Neural progenitor cell (in vitro differentiated cells): ENCODE data around the gene STX11.

ENCODE experiments used
- EZH2 ChIP-seq: fragments of 200-600 bp; sonication (generic); IDR thresholded peaks from 2 replicates; pipeline ENCODE4 v1.6.1; 2017; ENCODE audit warnings: antibody characterized with exemption, mild to moderate bottlenecking, moderate library complexity
- TF ChIP-seq, protein P1 (sequence below): fragments of 200-600 bp; sonication (generic); IDR thresholded peaks from 2 replicates; pipeline ENCODE4 v1.5.1; 2017; ENCODE audit warnings: antibody characterized with exemption, mild to moderate bottlenecking

DNA sequence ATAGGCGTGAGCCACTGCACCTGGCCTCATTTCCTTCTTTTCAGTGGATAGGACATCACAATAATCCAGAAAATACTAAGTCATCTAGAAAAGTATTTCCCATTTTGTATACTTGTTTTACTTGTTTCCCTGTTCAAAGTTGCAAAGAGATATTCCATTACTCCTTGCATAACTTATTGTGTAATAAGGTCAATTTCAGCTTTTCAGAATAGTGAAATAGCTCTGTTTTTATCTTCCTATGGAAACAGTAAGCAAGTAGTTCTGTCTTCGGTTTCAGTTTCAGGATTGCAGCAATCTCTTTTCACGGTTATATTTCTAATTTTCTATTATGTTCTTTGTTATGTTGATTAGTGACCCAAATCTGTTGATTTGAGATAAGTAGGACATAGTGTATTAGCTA lies 6.0 kb downstream of the STX11 start:
- TF ChIP-seq, protein P1, sequence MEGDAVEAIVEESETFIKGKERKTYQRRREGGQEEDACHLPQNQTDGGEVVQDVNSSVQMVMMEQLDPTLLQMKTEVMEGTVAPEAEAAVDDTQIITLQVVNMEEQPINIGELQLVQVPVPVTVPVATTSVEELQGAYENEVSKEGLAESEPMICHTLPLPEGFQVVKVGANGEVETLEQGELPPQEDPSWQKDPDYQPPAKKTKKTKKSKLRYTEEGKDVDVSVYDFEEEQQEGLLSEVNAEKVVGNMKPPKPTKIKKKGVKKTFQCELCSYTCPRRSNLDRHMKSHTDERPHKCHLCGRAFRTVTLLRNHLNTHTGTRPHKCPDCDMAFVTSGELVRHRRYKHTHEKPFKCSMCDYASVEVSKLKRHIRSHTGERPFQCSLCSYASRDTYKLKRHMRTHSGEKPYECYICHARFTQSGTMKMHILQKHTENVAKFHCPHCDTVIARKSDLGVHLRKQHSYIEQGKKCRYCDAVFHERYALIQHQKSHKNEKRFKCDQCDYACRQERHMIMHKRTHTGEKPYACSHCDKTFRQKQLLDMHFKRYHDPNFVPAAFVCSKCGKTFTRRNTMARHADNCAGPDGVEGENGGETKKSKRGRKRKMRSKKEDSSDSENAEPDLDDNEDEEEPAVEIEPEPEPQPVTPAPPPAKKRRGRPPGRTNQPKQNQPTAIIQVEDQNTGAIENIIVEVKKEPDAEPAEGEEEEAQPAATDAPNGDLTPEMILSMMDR: no peak
- no peak for TF ChIP-seq EZH2
